AG04450 (cell line): ENCODE data around the gene ASIC2. TPM values are rescaled to one million over a fixed set of nuclear protein-coding genes. Genes with fewer than 3 reads are reported as not detected.

Experiments
- CTCF ChIA-PET: fragments of 300-600, 350-600 bp; formaldehyde crosslinking; extraction: SDS; loops from one replicate; lab custom pipeline; 2022; ENCODE audit warnings: antibody characterized with exemption, inconsistent platforms; lab: Charles Lee
- POLR2A ChIA-PET: fragments of 350-600 bp; formaldehyde crosslinking; extraction: SDS; loops from one replicate; lab custom pipeline; 2021; ENCODE audit warnings: antibody characterized with exemption, inconsistent platforms; lab: Yijun Ruan, JAX
- DNase-seq: peaks from one replicate; pipeline ENCODE4 v3.0.0-alpha.2; 2011; ENCODE audit warnings: low read depth, low spot score
- H3K27ac ChIP-seq: one replicate; pipeline ENCODE4 v1.5.1; 2012; ENCODE audit warnings: low read depth, low read length, control low read depth
- H3K27me3 ChIP-seq: one replicate; pipeline ENCODE4 v1.6.0; 2012; ENCODE audit warnings: low read length; ENCODE audit not compliant: control insufficient read depth, insufficient read depth
- H3K4me3 ChIP-seq: 2 replicates; pipeline ENCODE4 v1.5.1; 2011; ENCODE audit warnings: mild to moderate bottlenecking, low read depth, low read length, control low read depth
- H3K9me3 ChIP-seq: 2 replicates; pipeline ENCODE4 v1.5.1; 2012; ENCODE audit warnings: low read length; ENCODE audit not compliant: control insufficient read depth, insufficient read depth
- CTCF ChIP-seq: IDR thresholded peaks from 2 replicates; pipeline ENCODE4 v1.5.1; 2011; ENCODE audit warnings: low read depth, low read length, control low read depth, inconsistent platforms
- polyA plus RNA-seq: library from polyadenylated mRNA; depleted of rRNA; stranded (reverse); fragments of >200 nt; gene quantifications from 2 replicates; pipeline ENCODE4 v1.2.3, GENCODE V29; 2011

Gene ASIC2
- polyA plus RNA-seq, 1 experiment: 0.19 TPM

GRCh38 chr17:33127706-33128105, 165.4 kb downstream of the ASIC2 start:
- H3K9me3 ChIP-seq: no peaks in the 10 kb centered on the region
- TF ChIP-seq CTCF: no peak
- H3K27ac ChIP-seq: no peak overlapping the region
- H3K4me3 ChIP-seq: no peak overlapping the region
- H3K27me3 ChIP-seq: no peaks in the 10 kb centered on the region
- CTCF ChIA-PET: no interaction called here
- no peak for DNase-seq
- POLR2A ChIA-PET: no interaction called here

GRCh38 chr17:33126086-33126485, 167.0 kb downstream of the ASIC2 start:
- H3K4me3 ChIP-seq: no peak overlapping the region
- no peak for DNase-seq
- no peaks in the 10 kb centered on the region for H3K9me3 ChIP-seq
- CTCF ChIA-PET: no interaction called here
- H3K27me3 ChIP-seq: peaks cover 3% of the 10 kb centered on the region
- no peak for TF ChIP-seq CTCF
- POLR2A ChIA-PET: no interaction called here
- H3K27ac ChIP-seq: no peak overlapping the region

GRCh38 chr17:33125552-33125950, 167.5 kb downstream of the ASIC2 start:
- ChIA-PET POLR2A (no interaction called here), CTCF (interaction anchor here (0.6 kb wide), 1 partner anchor 167 kb away, joined by 4 read pairs; no protein-coding TSS in a partner anchor)
- TF ChIP-seq CTCF: no peak
- Histone ChIP-seq H3K27me3 (peaks cover 3% of the 10 kb centered on the region), H3K4me3 (no peak overlapping the region), H3K27ac (no peak overlapping the region), H3K9me3 (no peaks in the 10 kb centered on the region)
- no peak for DNase-seq

- Histone ChIP-seq H3K27me3 (peaks cover 3% of the 10 kb centered on the region), H3K9me3 (no peaks in the 10 kb centered on the region), H3K27ac (no peak overlapping the region), H3K4me3 (no peak overlapping the region)
- no peak for TF ChIP-seq CTCF
- POLR2A ChIA-PET: no interaction called here
- DNase-seq: no peak
- CTCF ChIA-PET: interaction anchor here (0.6 kb wide), 1 partner anchor 167 kb away, joined by 4 read pairs; no protein-coding TSS in a partner anchor
These were observed 168.1 kb downstream of the ASIC2 start for GRCh38 chr17:33124871-33125551.

GRCh38 chr17:33124185-33124584, 168.9 kb downstream of the ASIC2 start:
- DNase-seq: no peak
- ChIA-PET CTCF (no interaction called here), POLR2A (no interaction called here)
- no peak overlapping the region for H3K27ac ChIP-seq
- H3K27me3 ChIP-seq: peaks cover 3% of the 10 kb centered on the region
- TF ChIP-seq CTCF: no peak
- no peaks in the 10 kb centered on the region for H3K9me3 ChIP-seq
- H3K4me3 ChIP-seq: no peak overlapping the region
